Stimulated activated naive CD4-positive, alpha-beta T cell (primary cell): ENCODE data around the gene CABS1.

ENCODE experiments used
- DNase-seq, 6 experiments: peaks; one replicate each; lab custom pipeline; 2025; lab: John Stamatoyannopoulos, UW

The CABS1 gene

DNA sequence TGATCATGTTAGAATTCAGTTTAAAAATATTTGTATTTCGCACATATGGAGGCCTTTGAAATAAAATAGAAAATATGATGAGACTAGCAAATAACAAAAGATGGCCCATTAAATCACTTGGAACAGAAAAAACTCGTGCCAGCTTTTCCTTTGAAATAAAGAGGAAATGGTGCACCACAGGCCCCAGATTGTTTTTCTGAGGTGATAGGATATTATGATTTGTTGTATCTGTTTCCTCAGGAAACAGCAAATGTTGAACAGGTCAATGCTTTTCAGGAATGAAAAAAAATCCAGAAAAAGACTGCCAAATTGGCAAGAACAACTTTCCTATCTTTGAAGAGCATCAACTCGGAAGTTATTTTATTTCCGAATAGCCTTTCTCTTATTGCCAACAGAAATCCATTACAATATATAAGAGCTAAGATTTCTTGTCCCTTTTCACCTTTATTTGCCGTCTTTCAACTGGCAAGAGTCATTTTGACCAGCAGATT is 48.0 kb downstream of the CABS1 start, which contains the start of gene SMR3B:
Gene SMR3B, plus strand, starts transcription at position 441 of the 491 bp plus-strand sequence. CDS start 1,380 bp downstream, outside the sequence.
- no peak for DNase-seq
